ENCODE results near the gene OBSCN.

GRCh38 chr1:228366062-228366865 lies 158.4 kb downstream of the OBSCN start:
- TF ChIP-seq FOXA1 (IDR thresholded peaks at IDR 0.05) (no peak), REST (IDR thresholded peaks at IDR 0.05) (no peak), CTCF (IDR thresholded peaks at IDR 0.05; ENCODE audit: low read depth, low read length, missing input control) (no peak), MAX (IDR thresholded peaks at IDR 0.05) (no peak), EGR1 (IDR thresholded peaks at IDR 0.05; ENCODE audit: low read depth in 2 of 2) (no peak), YY1 (IDR thresholded peaks at IDR 0.05) (no peak), GABPA (IDR thresholded peaks at IDR 0.05 in 1 of 2, conservative IDR thresholded peaks at IDR 0.05 in 1 of 2) (no peak), TAF1 (conservative IDR thresholded peaks at IDR 0.05) (no peak), SP1 (IDR thresholded peaks at IDR 0.05) (no peak), JUND (IDR thresholded peaks at IDR 0.05) (no peak)
